Body of pancreas (tissue), 4 donors: ENCODE data around the gene TSPEAR. TPM values are rescaled to one million over a fixed set of nuclear protein-coding genes. Genes with fewer than 3 reads are reported as not detected.

Experiments used
- ATAC-seq: fragments of 150-250 bp; one replicate; pipeline ENCODE4 v1.9.1; 2016
- DNase-seq, 4 donors: peaks; one replicate each; pipeline ENCODE4 v3.0.0-alpha.2; 2019
- H3K27ac ChIP-seq, 4 donors: fragments of 200-600 bp; sonication (generic); 1 replicate in 3 of 4; 2 replicates in 1 of 4; pipeline versions ENCODE4 v1.5.1 to v1.6.1; 2016 to 2019; ENCODE audit warnings: mild to moderate bottlenecking in 1 of 4, mixed read lengths in 1 of 4, moderate library complexity in 1 of 4
- H3K27me3 ChIP-seq, 2 donors: fragments of 200-600 bp; sonication (generic); one replicate each; pipeline ENCODE4 v1.6.0; 2016; ENCODE audit warnings: mild to moderate bottlenecking in 1 of 2
- H3K36me3 ChIP-seq, 2 donors: fragments of 200-600 bp; sonication (generic); replicated peaks in 1 of 2; 2 replicates each; pipeline ENCODE4 v1.5.1; 2016; ENCODE audit warnings: low read depth in 2 of 2; ENCODE audit not compliant: insufficient read depth in 1 of 2
- H3K4me1 ChIP-seq: fragments of 200-600 bp; sonication (generic); one replicate; pipeline ENCODE4 v1.6.0; 2016
- H3K4me3 ChIP-seq, 2 donors: fragments of 200-600 bp; sonication (generic); 1 replicate in 1 of 2; 2 replicates in 1 of 2; pipeline ENCODE4 v1.5.1; 2016 to 2019
- H3K9me3 ChIP-seq, 3 donors: fragments of 200-600 bp; sonication (generic); 1 replicate in 2 of 3; 2 replicates in 1 of 3; pipeline ENCODE4 v1.5.1; 2016
- POLR2A ChIP-seq, 3 donors: fragments of 450-650 bp; IDR thresholded peaks; one replicate each; pipeline ENCODE4 v1.6.1; 2016; ENCODE audit warnings: antibody characterized with exemption in 3 of 3, mild to moderate bottlenecking in 2 of 3
- WGBS, 2 donors: methylation state at CpG; one replicate each; pipeline ENCODE4 v1.1.5; 2017; 5-methylcytosine and 5-hydroxymethylcytosine counted together
- intact Hi-C: fragments of 100-400 bp; cut with DNase I; formaldehyde crosslinking; loops from one replicate; pipeline ENCODE4 v1.15.1; 2023
- total RNA-seq, 2 donors: library from RNA; depleted of rRNA; stranded (reverse); fragments of >200 nt; gene quantifications; one replicate each; pipeline ENCODE4 v1.1.0, GENCODE V29; 2016
- TF ChIP-seq, protein P1 (sequence below), 7 experiments: fragments of 450-650 bp in 4 of 7; fragments of 200-600 bp in 3 of 7; sonication (generic) in 3 of 7; IDR thresholded peaks; one replicate each; pipeline ENCODE4 v1.5.1; 2016 to 2019; ENCODE audit warnings: antibody characterized with exemption in 7 of 7

TSPEAR gene
- total RNA-seq, 2 donors from 2014 or later, result 0.52 TPM; not detected in 1

DNA sequence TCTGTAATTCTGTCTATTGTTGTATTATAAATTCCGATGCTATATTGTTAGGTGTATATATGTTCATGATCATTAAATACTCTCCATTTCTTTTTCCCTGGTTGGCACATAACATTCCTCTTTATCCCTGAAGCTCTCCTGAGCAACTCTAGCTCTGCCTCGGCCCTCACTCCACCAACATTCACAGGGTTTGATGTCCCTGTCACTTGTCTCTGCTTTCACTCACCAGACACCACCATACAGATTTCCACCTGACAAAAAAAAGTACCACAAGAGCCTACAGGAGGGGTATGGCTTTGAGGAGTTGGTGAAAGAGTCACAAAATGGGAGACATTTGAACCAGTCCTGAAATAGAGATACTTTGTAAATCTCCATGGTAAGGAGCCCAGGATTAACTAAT lies 8.8 kb upstream of the TSPEAR start:
- no peaks in the 10 kb centered on the region for H3K4me1 ChIP-seq
- WGBS, 2 donors, result 60 to 83% methylated on average over 2 of the region's 2 CpGs
- H3K36me3 ChIP-seq, result no peaks in the 10 kb centered on the region
- peaks cover 0 to 11% of the 10 kb centered on the region in 2 donors for H3K27me3 ChIP-seq
- H3K27ac ChIP-seq, result no peak overlapping the region
- intact Hi-C loops, result no loop called here
- no peak overlapping the region for H3K4me3 ChIP-seq
- no peak for TF ChIP-seq POLR2A (IDR thresholded peaks at IDR 0.05)
- TF ChIP-seq, protein P1, sequence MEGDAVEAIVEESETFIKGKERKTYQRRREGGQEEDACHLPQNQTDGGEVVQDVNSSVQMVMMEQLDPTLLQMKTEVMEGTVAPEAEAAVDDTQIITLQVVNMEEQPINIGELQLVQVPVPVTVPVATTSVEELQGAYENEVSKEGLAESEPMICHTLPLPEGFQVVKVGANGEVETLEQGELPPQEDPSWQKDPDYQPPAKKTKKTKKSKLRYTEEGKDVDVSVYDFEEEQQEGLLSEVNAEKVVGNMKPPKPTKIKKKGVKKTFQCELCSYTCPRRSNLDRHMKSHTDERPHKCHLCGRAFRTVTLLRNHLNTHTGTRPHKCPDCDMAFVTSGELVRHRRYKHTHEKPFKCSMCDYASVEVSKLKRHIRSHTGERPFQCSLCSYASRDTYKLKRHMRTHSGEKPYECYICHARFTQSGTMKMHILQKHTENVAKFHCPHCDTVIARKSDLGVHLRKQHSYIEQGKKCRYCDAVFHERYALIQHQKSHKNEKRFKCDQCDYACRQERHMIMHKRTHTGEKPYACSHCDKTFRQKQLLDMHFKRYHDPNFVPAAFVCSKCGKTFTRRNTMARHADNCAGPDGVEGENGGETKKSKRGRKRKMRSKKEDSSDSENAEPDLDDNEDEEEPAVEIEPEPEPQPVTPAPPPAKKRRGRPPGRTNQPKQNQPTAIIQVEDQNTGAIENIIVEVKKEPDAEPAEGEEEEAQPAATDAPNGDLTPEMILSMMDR (IDR thresholded peaks at IDR 0.05), result no peak
- DNase-seq, result no peak
- ATAC-seq, result no peak
- H3K9me3 ChIP-seq, result no peaks in the 10 kb centered on the region

DNA sequence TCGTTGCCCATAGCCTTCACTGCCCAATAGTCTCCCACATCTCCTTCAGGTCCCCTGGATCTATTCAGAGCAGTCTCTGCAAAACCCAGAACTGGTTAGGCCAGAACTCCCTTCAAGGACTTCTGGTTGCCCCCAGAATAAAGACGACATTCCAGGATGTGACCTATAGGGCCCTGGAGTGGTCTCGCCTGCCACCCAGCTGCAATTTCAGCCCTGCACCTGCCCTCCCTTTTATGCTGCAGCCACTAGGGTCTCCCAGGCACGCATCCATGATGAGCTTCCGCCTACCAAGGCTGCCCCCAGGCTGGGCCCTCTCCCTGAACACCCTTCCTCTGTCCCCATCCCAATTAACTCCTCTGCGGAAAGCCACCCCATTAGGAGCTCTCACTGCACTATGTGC lies 7.2 kb upstream of the TSPEAR start:
- no peaks in the 10 kb centered on the region for H3K9me3 ChIP-seq
- H3K4me1 ChIP-seq, result no peaks in the 10 kb centered on the region
- intact Hi-C loops, result no loop called here
- H3K4me3 ChIP-seq, result no peak overlapping the region
- 56 to 63% methylated on average over 6 of the region's 6 CpGs for WGBS, 2 donors
- H3K36me3 ChIP-seq, result no peaks in the 10 kb centered on the region
- H3K27me3 ChIP-seq, result peaks cover 0 to 6% of the 10 kb centered on the region in 2 donors
- no peak for DNase-seq
- TF ChIP-seq POLR2A (IDR thresholded peaks at IDR 0.05), result no peak
- TF ChIP-seq, protein P1 (IDR thresholded peaks at IDR 0.05), result no peak
- ATAC-seq, result no peak
- no peak overlapping the region for H3K27ac ChIP-seq

DNA sequence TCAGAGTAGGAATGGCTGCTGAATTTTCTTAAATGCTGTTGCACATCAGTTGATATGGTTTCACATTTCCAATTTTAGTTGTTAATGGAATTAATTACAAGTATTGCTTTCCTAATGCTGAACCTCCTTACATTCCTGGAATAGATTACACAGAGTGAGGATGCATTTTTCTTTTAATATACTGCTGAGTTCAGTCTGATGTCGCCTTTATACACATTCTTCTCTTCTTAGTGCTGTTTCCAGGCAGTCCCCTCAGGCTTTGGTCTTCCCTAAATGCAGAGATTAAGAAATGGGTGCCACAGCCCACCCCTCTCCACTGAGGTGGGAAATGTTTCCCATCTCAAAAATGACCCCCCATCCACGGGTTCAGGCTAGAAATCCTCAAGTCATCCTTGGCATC lies 6.7 kb upstream of the TSPEAR start:
- DNase-seq (no peak), ATAC-seq (no peak)
- 34 to 43% methylated on average over 2 of the region's 2 CpGs for WGBS, 2 donors
- H3K4me3 ChIP-seq, result no peak overlapping the region
- TF ChIP-seq, protein P1 (IDR thresholded peaks at IDR 0.05), result no peak
- TF ChIP-seq POLR2A (IDR thresholded peaks at IDR 0.05), result no peak
- H3K9me3 ChIP-seq, result no peaks in the 10 kb centered on the region
- H3K36me3 ChIP-seq, result no peaks in the 10 kb centered on the region
- intact Hi-C loops, result no loop called here
- H3K27me3 ChIP-seq, result peaks cover 0 to 1% of the 10 kb centered on the region in 2 donors
- H3K4me1 ChIP-seq, result no peaks in the 10 kb centered on the region
- no peak overlapping the region for H3K27ac ChIP-seq

DNA sequence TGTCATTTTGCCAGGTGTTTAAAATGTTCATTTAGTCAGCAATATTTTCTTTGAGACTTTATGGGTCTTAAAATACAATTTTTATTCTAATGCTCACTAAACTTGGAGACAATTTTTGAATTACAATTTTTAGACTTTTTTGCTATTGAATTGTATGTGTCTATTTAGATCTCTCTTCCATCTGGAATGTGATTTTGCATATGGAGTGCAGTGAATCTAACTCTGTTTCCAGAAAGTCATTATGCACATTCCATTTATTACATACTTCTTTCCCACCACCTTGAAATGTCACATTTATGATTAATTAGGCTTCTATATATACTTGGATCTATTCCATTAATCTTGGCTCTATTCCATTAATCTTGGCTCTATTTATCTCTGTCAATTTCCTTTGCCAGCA lies 5.6 kb upstream of the TSPEAR start:
- Histone ChIP-seq H3K9me3 (no peaks in the 10 kb centered on the region), H3K27me3 (peaks cover 0 to 5% of the 10 kb centered on the region in 2 donors), H3K4me3 (no peak overlapping the region), H3K4me1 (no peaks in the 10 kb centered on the region), H3K36me3 (no peaks in the 10 kb centered on the region), H3K27ac (no peak overlapping the region)
- DNase-seq, result no peak
- ATAC-seq, result no peak
- intact Hi-C loops, result no loop called here
- no peak for TF ChIP-seq POLR2A (IDR thresholded peaks at IDR 0.05)
- TF ChIP-seq, protein P1 (IDR thresholded peaks at IDR 0.05), result no peak

DNA sequence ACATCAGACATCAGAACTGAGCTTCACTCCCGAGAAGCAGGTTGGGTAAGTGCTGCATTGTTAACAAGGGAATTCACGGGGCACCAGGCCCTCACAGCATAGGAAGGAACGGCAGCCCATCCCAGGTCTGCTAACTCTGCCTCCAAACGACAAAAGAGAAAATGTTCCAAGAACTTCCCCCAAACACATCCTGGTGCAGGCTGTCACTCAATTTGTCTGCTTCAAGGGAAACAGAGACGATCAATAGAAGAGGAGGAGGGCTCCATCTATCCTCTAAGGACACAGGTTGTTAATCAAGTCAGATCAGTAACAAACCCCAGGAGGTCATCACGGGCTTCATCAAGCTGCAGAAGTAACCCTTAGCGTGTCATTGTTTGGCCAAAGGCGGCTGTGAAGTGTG lies 3.5 kb upstream of the TSPEAR start:
- intact Hi-C loops, result no loop called here
- no peak for DNase-seq
- WGBS, 2 donors, result 15 to 27% methylated on average over 8 of the region's 8 CpGs
- H3K27me3 ChIP-seq, result peaks cover 0 to 7% of the 10 kb centered on the region in 2 donors
- peaks cover 7% of the 10 kb centered on the region for H3K4me1 ChIP-seq
- ATAC-seq, result no peak
- no peaks in the 10 kb centered on the region for H3K9me3 ChIP-seq
- H3K4me3 ChIP-seq, result no peak overlapping the region
- TF ChIP-seq POLR2A (IDR thresholded peaks at IDR 0.05), result no peak
- TF ChIP-seq, protein P1 (IDR thresholded peaks at IDR 0.05), result no peak
- no peak overlapping the region for H3K27ac ChIP-seq
- no peaks in the 10 kb centered on the region for H3K36me3 ChIP-seq
